Measurements from ENCODE around the gene KCND3. TPM values are rescaled to one million over a fixed set of nuclear protein-coding genes. Genes with fewer than 3 reads are reported as not detected.
"Not testable (repeated sequence)": the region's sequence is repeated elsewhere in the genome, so short reads cannot be mapped to it uniquely, and the experiment has no call there.

Gene KCND3
- total RNA-seq, 1 donor from 2014 or later, result 6.2 TPM

DNA sequence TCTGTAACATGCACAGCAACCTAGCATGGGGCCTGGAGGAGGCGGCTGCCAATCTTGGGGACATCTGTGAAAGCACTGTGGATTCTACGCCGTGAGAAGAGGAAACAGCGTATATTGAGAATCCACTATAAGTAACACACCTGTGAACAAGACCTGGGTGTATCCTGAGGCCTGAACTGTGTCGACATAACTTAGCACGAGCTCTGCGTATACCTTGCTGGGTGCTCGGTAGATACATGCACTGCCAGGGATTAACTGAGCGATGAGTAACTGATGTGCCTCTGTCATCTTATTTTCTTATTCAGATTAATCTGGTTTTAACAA is 175.2 kb downstream of the KCND3 start:
- no peak for DNase-seq (ENCODE audit: low spot score)

DNA sequence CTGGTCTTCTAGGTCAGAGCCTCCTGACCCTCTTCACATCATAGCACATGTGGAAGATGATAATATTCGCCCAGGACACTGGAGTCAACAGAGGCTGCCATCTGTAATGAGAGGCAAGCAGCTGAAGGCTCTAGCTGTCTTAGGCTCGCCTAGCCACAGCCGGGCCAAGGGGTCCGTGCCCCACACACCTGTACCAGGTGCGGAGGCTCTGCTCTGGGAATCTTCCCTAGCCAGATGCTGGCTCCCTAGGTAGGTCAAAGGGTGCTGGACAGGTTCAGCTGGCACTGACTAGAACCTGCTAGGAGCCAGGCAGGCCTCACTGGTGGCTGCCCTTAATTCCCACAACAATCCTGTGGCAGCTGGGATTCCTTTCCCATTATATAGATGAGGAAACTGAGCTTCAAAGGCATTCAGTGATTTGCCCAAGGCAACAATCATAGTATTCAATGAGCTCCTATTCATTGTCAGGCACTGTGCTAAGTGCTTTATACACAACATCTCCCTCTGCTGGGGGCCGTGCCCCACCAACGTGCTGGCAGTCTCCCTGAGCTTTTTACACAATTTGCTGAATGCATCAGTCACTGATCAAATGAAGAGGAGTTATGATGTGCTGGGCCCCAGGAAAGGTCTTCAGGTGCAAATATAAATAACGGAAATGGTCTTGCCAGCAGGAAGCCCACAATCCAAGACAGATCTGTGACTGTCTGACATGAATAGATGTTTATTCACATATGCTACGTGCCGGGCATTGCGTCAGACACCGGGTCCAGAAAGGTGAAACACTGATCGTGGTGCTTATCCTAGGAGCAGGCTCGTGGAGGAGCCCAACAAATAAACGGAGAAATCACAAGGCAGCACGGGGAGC is 175.8 kb downstream of the KCND3 start:
- DNase-seq (ENCODE audit: low spot score), result no peak

DNA sequence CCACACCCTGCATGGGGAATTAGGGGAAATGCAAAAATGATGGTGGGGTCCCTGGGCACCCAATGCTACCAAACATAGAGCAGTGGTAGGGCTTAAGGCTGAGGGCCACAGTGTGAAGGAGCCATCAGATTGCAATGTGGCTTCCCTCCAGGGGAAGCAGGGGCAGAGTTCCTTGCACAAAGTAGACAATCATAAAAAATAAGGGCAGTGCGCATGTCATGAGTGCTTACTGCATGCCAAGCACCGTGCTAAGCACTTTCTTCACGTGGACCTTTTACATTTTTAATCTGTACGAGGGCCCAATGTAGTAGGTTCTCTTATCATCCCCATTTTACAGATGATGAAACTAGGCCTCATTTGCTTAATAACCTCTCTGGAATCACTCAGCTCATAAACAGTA is 177.2 kb downstream of the KCND3 start:
- DNase-seq (ENCODE audit: low spot score), result no peak

DNA sequence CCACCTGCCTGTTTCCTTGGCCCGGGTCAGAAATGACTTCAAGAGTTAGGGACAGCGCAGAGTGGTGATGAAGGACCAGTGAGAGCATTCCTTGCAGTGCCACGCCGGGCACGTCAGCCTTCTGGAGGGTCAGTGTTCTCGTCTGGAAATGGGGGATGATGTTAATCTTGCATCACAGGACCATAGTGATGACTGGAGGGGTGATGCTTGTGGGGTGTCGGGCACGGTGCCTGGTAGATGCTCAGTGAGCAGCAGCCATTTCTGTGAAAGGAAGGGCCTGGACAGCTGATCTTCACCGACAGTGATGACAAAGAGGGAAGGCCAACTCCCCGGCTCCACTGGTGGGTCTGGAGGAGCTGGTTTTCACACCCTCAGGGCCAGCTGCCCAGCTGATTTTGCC is 177.6 kb downstream of the KCND3 start:
- no peak for DNase-seq (ENCODE audit: low spot score)

DNA sequence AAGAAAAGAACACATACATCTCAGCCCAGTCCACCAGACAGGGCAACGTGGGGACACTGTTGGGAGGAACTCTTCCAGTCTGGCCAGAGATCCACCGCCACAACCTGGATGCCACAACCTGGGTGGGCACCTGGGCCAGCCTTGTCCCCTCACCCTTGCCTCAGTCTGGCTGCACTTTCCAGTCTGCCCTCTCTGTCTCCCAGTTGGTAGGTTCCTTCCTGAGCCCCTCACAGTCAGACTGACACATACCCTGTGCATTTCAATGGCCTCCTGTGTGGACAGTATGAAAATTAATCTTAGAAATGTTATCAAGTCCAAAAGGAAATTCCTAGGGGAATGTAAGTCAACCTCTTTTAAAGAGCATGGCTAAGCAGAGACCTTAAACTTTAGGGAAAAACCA is 184.2 kb downstream of the KCND3 start:
- DNase-seq (ENCODE audit: low spot score), result no peak

DNA sequence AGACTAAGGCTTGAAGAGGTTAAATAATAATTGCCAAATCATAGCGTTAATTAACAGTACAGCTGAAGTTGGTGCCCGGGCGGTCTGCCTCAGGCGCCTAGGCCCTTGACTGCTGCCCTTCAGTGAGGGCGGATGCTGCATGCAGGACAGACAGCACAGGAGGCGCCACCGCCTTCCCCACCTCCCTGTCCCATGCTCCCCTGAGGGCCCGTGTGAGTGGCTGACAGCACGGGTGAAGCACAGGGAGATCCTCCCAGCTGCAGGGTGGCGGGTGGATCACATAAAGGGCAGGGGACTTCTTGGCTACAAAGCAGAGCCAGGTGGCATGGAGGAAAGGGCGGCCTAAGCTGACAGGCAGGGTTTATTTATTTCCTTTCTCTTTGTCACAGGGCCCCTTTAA is 184.7 kb downstream of the KCND3 start:
- no peak for DNase-seq (ENCODE audit: low spot score)

DNA sequence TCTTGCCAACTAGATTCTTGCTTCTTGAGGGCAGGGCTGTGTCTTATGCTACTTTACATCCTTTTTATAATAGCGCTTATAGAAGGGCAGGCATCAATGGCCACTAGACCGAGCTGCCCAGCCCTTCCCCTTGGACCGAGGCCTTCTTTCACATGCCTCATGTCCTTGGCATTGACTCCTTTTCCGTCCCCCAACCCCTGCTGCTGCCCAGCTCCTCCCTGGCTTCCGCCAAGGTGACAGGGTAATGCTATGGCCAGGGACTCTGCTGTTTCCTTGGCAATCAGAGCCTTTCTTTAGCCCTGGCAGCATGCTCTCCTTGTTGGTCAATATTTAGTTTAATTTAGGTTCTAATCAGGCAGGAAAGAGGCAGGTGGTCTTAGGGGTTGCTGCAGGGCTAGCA is 185.5 kb downstream of the KCND3 start:
- no peak for DNase-seq (ENCODE audit: low spot score)

DNA sequence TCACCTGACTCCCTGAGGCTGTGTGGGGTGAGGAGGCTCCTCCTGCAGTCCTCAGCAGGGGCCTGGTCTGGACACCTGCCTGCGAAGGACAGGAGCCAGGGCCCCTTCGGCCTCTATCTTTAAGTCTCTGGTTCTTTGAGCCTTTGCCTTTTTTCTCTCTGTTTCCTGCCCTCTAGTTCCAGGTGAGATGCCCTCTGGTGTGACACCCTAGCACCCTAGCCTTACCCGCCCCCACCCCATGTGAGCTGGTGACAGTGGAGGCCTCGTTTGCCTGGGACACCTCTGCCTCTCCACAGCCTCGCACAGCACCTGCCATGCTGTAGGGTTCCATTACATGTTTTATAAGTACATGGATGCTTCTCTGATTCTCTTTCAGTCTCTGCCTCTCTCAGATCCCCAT is 186.5 kb downstream of the KCND3 start:
- DNase-seq (ENCODE audit: low spot score), result no peak

DNA sequence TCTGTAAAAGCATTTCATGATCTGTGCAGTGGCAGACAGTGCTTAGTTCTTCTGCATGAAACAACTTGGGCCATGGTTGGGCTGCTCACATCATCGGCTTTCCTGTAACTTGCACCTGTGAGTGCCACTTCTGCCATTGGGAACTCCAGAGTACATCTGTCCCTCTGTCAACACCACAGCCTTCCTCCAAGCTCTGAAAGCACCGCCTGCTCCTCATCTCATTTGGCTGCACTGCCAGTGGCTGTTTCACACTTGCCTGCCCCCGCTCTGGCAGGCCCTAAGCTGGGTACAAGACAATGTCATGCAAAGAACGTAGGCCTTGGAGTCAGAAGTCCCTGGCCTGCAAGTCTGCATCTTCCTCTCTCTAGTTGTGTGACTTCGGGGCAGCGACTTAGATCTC is 187.4 kb downstream of the KCND3 start:
- no peak for DNase-seq (ENCODE audit: low spot score)

DNA sequence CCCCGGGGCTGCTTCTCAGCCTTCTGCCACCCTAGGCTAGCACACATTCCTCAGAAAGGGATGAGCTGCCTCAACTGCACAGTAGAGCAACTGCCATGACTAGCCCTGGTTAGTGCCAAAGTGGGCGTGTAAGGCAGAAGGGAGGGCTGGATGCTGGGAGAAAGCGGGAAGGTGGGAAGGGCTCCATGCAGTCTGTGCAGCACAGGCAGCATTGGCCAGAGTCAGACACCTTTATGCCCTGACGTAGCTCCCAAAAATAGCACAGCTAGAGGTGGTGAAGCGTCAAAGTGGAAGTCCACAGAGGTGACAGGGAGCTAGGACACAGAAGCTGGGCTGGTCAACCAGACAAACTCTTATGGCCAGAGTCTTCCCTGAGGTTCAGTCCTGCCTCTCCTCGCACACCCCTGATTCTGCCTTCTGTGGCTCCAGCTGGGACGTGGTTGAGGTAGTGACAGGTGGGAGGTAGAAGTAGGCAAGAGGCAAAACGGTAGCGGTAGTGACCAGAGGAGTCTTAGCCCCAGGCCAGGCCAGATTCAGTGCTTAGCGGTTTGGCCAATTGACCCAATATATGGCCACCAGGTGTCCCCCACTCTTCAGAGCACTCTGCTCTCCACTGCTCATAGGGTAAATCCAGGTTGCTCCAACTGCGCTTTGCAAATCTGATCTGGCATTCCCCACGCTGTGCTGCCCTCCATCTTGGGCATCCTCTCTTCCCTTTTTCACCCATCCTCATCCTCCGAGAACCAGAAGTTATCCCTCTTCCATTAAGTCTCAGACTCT is 188.2 kb downstream of the KCND3 start:
- no peak for DNase-seq (ENCODE audit: low spot score)

DNA sequence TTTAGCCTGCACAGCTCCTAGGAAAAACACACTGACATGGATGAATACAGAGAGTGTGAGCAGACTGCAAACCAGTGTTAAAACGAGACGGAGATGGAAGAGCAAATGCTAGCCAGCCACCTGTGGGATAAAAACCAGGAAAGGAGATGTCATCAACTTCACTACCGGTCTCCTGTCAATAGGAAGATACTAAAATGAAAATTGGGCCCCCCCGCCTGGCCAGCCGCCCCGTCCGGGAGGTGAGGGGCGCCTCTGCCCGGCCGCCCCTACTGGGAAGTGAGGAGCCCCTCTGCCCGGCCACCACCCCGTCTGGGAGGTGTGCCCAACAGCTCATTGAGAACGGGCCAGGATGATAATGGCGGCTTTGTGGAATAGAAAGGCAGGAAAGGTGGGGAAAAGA is 189.7 kb downstream of the KCND3 start:
- not testable (repeated sequence) for DNase-seq (ENCODE audit: low spot score)

DNA sequence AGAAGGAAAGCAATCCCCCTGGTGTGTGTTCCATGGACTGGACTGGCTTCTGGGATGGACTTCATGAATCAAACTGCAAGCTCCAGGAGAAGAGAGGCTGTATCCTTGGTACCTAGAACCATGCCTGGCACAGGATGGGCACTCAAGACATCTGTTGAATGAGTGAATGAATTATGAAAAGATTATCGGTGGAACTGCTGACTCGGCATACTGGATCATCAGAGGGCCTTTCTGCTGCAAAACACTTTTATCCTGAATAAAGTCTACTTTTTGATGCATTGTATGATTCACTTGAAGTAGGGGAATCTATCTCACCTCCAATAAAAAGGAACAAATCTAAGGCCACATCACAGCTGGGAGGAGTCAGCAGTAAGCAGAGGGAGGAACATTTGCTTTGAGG is 190.9 kb downstream of the KCND3 start:
- DNase-seq (ENCODE audit: low spot score), result no peak

DNA sequence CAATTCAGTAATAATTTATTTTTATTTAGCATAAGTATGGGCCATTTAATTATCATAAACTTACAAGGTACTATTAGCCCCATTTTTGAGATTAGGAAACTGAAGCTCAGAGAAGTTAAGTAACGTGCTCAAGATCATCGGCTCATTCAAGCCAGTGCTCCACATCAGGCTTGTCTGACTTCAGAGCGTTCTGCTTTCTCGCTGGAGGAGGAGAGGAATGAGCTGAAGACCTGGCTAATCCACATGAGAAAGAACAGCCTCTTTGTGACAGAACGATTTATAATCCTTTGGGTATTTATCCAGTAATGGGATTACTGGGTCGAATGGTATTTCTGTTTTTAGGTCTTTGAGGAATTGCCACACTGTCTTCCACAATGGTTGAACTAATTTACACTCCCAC is 194.1 kb downstream of the KCND3 start:
- no peak for DNase-seq (ENCODE audit: low spot score)

DNA sequence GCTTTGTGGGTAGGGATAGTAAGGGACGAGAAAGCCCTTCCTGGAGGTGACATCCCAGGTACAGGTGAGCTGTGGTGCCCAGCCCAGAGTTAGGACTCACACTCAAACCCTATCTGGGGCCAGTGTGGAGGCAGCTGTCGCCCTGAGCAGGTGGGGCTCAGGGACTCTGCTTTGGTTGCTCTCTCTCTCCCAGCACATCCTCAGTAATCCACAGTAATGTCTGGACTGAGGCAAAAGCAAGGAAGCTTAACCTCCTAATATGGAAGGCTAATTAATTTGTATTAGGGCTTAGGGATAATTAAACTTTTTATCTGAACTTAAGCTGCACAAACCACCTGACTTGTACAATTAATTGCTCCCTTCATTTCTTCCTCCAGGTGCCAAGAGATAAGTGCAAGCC is 195.5 kb downstream of the KCND3 start:
- DNase-seq (ENCODE audit: low spot score), result no peak

DNA sequence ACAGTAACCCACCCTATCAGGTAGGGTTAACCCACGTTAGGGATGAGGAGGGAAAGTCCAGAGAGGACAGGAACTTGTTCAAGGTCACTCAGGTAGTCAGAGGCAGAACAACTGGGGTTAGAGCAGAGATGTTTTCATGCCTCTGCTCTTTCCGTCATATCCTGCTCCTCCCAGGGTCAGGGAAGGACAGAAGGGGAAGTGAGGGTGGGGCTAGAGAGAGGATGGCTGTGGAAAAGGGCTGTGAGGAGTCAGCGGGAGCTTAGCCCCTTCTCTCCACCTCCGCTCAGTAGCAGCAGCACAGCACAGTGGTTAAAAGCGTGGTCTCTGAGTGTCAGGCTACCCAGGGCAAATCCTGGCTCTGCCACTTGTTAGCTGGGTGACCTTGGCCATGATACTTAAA is 197.2 kb downstream of the KCND3 start:
- DNase-seq (ENCODE audit: low spot score), result no peak

DNA sequence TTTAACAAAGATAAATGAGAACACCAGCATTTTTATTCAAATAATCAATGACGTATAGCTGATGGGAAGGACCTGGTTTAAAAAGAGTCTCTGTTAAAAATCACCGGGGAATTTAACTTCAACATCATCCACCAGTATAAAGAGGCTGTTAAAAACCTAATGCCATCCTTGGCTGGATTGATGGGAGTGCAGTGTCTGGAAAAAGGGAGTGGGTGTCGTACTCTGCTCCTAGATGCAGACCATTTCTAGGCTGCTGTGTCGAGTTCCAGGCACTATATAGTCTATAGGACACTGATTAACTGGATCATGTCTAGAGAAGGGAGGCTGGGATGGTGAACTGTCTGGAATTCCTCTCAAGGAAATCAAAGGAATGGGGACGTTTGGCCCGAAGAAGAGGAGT is 197.7 kb downstream of the KCND3 start:
- no peak for DNase-seq (ENCODE audit: low spot score)

DNA sequence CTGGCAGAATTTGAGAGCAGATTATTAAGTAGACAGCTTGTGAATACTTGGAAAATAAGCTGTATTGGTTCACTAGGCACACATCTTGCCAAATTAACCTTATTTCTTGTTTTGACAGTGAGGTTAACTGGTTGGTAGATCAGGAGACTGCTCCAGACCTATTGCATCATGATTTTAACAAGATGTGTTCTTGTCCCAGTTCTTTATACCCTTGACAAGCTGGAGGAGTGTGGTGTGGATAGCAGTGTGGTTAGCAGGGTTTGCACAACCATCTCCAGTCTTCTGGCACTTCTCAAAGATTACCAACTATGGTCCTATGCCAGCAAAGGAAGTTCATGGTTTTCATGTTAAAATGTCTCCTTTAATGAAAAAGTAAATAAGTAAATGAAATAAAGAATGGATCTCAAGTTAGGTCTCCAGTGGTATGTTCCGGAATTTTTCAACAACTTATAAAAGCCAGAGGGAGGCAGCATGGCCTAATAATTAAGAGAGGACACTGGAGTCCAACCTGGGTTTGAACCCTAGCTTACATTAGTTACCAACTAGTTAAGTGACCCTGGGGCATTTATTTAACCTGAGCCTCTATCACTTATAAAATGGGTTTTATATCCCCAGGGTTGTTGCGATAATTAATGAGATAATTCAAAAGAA is 199.7 kb downstream of the KCND3 start:
- no peak for DNase-seq (ENCODE audit: low spot score)

DNA sequence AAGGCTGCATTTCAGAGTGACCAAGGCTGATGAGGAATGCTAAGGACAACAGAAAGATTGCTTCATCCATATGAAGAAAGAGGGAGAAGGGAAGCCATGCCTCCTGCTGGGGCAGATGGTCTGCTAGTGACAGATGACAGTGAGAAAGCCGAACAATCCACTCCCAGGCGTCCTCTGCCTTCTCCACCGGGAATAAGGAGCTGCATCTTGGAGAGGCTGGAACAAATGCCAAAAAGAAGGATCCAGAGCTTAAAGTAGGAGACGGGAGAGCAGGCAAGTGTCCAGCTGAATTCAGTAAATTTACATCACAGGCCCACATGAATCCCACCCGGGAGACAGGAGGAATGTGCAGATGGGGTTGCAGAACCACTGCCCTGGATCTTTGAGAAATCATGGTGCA is 200.3 kb downstream of the KCND3 start:
- DNase-seq (ENCODE audit: low spot score), result no peak

DNA sequence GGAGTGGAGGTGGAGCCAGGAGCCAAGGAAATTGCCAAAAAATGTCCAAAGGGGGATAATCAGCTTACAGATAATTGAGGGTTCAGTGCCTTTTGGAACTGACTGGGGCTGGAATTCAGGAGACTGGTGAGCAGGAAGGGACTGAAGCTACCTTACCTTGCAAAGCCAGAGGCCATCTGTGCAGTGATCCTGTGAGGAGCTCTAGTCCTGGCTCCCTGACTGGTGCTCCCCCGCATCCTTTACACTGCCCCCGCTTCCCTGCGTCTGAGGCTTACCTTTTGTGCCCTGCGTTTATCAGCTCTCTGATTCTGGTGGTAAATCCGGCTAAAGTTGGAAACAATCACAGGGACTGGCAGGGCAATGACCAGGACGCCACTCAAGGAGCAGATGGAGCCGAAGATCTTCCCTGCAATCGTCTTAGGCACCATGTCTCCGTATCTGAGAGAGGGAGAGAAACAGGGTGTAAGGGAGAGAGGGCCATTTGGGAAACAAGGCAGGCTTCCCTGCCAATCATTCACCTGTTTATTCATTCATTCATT is 202.7 kb downstream of the KCND3 start:
- DNase-seq (ENCODE audit: low spot score), result no peak

DNA sequence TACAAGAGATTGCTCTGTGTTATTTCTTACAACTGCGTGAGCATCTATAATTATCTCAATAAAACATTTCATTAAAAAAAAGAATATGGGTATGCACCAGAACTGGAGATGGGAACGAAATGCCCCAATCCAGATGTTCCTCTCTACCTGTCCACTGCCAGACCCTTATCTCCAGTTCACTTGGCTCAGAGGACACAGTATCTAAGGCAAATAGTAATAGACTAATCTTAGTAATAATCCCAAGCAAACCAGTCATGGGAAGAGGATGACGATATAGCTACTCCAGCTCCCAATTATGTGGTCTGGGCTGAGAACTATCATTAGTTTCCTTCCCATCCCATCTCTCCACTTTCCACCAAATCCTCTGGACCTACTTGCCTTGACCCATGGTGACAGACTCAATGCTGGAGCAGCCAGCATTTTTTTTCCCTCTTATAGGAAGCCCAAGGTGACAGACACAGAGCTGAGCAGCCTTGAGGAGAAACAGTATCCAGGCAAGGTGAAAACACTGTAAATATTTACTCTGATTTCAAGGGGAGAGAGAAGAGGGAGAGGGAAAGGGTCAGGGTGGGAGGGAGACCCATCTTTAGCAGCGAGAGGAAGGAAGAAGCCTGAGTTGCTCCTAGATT is 205.1 kb downstream of the KCND3 start:
- no peak for DNase-seq (ENCODE audit: low spot score)

DNA sequence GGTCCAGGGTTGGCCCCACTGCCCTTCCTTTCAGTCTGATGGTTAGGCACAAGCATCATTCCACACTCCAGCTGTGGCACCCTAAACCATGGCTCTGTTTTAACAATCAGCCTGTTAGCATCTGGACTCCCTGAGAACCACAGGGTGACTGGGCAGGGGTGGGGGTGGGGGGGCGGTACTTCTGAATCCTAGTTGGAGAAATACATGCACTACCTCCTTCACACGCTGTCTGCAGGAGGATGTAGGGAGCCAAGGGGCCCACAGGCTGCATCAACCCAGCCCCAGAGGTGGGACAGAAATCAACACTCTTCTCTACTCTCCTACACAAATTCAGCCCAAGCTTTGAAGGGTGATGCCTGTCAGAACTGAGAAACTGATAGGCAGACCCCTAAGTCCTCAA is 209.9 kb downstream of the KCND3 start:
- DNase-seq (ENCODE audit: low spot score), result no peak

DNA sequence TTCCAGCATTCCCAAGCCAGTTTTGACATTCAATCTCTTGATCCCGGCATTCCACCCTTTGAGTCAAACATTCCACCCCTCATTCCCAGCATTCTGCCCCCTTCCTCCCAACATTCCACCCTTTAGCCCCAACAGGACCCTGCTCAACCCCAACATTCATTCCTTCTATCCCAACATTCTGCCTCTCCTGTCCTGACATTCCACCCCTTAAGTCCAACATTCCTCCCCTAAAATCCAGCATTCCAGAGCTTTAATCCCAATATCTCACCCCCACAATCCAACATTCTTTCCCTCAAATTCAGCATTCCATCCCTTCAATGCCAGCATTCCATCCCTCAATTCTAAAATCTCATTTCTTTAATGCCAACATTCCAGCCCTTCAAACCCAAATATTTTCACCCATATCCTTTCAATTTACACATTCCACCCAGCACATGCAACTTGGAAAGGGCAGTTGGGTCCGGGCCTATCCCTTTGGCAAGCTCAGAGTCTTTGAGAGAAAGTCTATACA is 210.9 kb downstream of the KCND3 start:
- no peak for DNase-seq (ENCODE audit: low spot score)

Data from ureter (tissue), 1 donor.